Erythroblast (primary cell): ENCODE measurements around the gene LRRC74B.

Experiments used
- DNase-seq, 2 experiments: peaks; one replicate each; lab custom pipeline; 2025; lab: John Stamatoyannopoulos, UW
- GATA1 ChIP-seq: IDR thresholded peaks from 2 replicates; pipeline ENCODE4 v1.6.1; 2011; ENCODE audit warnings: low read depth, mild to moderate bottlenecking, control low read depth, low read length, moderate library complexity
- POLR2A ChIP-seq: IDR thresholded peaks from 2 replicates; pipeline ENCODE4 v1.6.1; 2011; ENCODE audit warnings: mild to moderate bottlenecking, low read length

Gene LRRC74B

GRCh38 chr22:21022955-21023614 is 22.7 kb upstream of the LRRC74B start:
- TF ChIP-seq POLR2A: no peak
- no peak for TF ChIP-seq GATA1
- no peak for DNase-seq

- DNase-seq: no peak
- no peak for TF ChIP-seq POLR2A
- TF ChIP-seq GATA1: no peak
These were observed 20.5 kb upstream of the LRRC74B start for GRCh38 chr22:21025266-21025665.

- TF ChIP-seq GATA1: no peak
- no peak for TF ChIP-seq POLR2A
- no peak for DNase-seq
These were observed 19.7 kb upstream of the LRRC74B start for GRCh38 chr22:21025763-21026755.

GRCh38 chr22:21026783-21027692 is 18.7 kb upstream of the LRRC74B start:
- DNase-seq: no peak
- no peak for TF ChIP-seq POLR2A
- no peak for TF ChIP-seq GATA1

- TF ChIP-seq GATA1 (no peak), POLR2A (no peak)
- DNase-seq: no peak
These were observed 17.2 kb upstream of the LRRC74B start for GRCh38 chr22:21028277-21029251.

GRCh38 chr22:21029486-21030025 is 16.2 kb upstream of the LRRC74B start:
- no peak for DNase-seq
- TF ChIP-seq POLR2A (no peak), GATA1 (no peak)

- TF ChIP-seq POLR2A (no peak), GATA1 (no peak)
- no peak for DNase-seq
These were observed 15.7 kb upstream of the LRRC74B start for GRCh38 chr22:21030032-21030431.

GRCh38 chr22:21030621-21031544 is 14.9 kb upstream of the LRRC74B start:
- TF ChIP-seq POLR2A (no peak), GATA1 (no peak)
- DNase-seq: no peak

GRCh38 chr22:21031545-21032036 is 14.2 kb upstream of the LRRC74B start:
- no peak for DNase-seq
- TF ChIP-seq GATA1 (no peak), POLR2A (no peak)

GRCh38 chr22:21032037-21032867 is 13.5 kb upstream of the LRRC74B start, which contains the start of gene SLC7A4:
Gene SLC7A4, minus strand, starts transcription at chr22:21032561. Its CDS starts 749 bp downstream, at chr22:21031812.
- no peak for TF ChIP-seq GATA1
- DNase-seq: peak; percentile 43 to 63
